ENCODE measurements around the gene MRPL34.

The MRPL34 gene

DNA sequence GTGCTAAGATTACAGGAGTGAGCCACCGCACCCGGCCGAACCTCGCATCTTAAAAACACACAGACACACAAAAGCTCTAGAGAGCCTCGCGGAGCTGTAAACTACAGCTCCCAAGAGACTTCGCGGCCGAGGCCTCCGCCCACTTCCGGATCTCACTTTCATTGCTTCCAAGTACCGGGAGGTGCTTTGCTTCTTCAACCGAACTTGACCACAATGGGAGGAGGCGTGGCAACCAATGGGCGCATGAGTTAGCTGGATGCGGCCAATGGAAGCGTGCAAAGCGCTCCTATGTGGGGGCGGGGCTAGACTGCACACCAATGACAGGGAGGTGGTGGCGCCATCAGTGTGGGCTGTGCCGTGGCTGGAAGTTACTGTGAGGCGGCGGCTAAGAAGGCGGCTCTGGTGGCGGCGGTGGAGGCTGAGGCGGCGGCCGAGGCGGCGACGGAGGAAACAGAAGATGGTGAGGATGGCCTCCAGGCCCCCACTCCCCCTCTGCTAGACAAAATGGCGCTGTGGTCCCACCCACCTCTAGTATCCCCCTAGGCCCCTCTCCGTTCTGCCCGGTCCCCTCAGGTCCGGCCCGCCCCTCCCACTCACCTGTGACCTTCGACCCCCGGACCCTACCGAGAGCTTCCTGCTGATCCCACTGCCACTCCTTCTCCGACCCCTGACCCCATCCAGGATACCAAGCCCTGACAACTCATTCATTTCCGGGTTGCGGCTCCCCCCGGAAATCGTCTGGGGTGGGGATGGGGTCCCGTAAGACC is 3.7 kb downstream of the MRPL34 start, which contains the start of gene DDA1:
TSS of gene DDA1 (plus strand) at position 366 of the 767 bp plus-strand sequence. CDS start at position 458, 92 bp downstream.
- DNase-seq (ENCODE audit: low read depth in 2 of 2), result peak; percentile 96 to 98

- no peak for DNase-seq (ENCODE audit: low read depth in 2 of 2)
Observed at GRCh38 chr19:17309965-17310461, 4.3 kb downstream of the MRPL34 start.

DNA sequence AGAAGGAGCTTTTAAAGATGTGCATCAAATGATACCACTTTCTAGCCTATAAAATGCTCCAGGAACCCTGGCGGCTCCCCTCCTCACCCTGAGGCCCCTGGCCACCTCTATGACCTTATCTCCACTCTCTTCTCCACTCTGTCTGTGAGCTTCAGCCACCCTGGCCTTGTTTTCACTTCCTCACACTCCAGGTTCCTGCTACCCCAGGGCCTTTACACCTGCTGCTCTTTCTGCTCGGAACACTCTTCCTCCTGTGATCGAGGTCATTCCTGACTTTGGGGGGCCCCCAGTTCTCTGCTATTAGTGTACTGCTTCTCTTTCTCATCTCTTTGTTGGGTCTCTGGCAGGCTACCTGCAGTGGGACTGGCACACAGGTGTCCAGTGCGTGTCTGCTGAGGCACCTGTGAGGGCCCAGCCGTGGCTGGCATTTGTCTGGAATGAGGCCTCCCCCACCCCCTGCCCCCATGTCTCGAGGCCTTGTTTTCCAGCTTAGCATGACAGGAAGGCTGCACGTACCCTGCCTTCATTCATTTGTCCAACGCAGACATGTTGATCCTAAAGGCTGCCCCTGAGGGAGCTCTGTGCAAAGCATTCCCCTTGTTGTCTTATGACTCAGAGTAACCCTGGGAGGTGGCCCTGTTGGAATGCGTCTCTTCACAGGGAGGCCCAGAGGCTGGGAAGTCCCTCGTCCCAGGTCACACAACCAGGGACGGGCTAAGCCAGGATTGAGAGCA is 6.0 kb downstream of the MRPL34 start:
- DNase-seq (ENCODE audit: low read depth in 2 of 2), result no peak

GRCh38 chr19:17312189-17313113 is 6.8 kb downstream of the MRPL34 start:
- no peak for DNase-seq (ENCODE audit: low read depth in 2 of 2)

GRCh38 chr19:17314007-17314593 is 8.4 kb downstream of the MRPL34 start:
- no peak for DNase-seq (ENCODE audit: low read depth in 2 of 2)

DNA sequence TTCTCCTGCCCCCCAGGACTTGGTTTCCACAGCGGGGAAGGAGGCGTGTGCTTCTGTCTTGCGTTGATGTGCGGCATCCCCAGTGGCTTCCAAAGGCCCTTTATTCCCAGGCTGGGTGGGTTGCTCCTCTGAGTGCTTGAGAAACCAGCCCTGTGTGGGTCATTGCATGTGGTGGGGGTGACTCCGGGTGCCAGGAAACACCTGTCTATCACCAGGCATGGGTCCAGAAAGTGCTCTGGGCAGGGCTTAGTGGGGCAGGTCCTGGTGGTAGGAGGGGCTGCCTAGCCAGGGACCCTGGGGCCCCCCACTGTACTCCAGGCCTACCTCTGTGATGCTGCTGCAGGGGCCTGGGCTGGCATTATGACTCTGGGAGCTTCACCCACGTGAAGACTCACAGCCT is 13.3 kb downstream of the MRPL34 start:
- DNase-seq (ENCODE audit: low read depth in 2 of 2), result no peak

- DNase-seq (ENCODE audit: low read depth in 2 of 2), result no peak
Observed at GRCh38 chr19:17319473-17320238, 14.0 kb downstream of the MRPL34 start.

- no peak for DNase-seq (ENCODE audit: low read depth in 2 of 2)
Observed at GRCh38 chr19:17320435-17320834, 14.8 kb downstream of the MRPL34 start.

DNA sequence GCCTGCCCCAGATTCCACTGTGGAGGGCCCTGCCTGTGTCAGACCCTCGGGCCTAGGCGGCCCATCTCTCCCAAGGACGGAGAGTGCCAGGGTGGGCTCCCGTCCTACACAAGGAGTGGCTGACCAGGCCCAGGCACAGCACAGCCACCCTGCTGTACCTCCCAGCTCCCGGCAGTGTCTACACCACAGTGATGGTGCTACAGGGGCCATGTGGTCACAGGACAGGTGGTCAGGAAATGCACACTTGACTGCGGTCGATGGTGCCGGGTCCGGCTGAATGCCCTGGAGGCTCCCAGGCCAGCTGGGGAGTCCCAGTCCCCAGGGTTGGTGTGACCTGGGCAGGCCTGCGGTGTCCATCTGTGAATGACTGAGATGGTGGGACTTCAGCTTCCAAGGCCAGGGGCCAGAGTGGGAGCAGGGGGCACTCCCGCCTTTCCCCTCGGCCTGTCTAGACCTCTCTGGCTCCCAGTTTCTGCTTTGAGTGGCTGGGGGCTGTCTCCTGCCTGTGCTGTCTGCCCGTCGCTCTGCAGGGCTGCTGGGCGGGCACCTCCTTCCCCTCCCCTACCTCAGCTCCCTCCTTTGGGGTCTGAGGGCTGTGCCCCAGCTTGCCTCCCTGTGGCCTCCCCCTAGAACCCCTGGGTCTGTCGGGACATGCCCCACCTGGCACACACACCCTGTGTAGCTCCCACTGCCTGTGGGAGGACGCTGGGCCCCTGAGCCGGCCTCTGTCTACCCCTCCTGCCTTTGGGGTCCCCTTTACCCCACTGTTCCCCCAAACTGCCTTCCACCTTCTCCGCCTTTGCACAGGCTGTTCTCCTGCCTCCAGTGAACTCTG is 16.2 kb downstream of the MRPL34 start:
- DNase-seq (ENCODE audit: low read depth in 2 of 2), result no peak

- no peak for DNase-seq (ENCODE audit: low read depth in 2 of 2)
Observed at GRCh38 chr19:17322854-17323253, 17.2 kb downstream of the MRPL34 start.

DNA sequence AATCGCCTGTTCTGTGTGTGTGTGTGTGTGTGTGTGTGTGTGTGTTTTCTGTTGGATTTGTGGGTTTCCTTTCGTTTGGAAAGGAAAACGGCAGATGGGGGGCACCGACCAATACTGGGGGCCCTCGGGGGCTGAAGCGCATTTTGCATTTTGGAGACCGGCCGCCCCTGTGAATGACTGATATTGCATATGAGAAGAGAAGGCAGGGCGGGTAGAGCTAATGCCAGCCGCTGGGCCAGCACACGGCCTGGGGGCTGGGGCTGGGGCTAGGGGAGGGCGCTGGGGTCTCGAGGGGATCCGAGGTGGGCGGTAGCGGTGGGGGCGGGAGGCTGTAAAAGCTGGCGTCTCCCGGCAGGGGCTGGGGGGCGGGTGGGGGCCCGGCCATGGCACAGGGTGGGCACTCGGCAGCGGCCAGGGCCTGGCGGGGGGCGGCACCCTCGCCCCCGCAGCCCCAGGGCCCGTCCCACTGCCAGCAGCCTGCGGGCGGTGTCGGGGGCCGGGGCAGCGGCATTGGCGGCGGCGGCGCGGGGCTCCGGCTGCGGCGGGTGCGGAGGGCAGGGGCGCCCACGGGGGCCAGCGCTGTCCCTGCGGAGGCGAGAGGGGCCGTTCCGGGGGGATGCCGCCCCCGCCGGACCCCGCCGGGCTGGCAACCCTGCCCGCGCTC is 17.8 kb downstream of the MRPL34 start:
- no peak for DNase-seq (ENCODE audit: low read depth in 2 of 2)

GRCh38 chr19:17323964-17324332 is 18.3 kb downstream of the MRPL34 start:
- DNase-seq (ENCODE audit: low read depth in 2 of 2), result no peak

DNA sequence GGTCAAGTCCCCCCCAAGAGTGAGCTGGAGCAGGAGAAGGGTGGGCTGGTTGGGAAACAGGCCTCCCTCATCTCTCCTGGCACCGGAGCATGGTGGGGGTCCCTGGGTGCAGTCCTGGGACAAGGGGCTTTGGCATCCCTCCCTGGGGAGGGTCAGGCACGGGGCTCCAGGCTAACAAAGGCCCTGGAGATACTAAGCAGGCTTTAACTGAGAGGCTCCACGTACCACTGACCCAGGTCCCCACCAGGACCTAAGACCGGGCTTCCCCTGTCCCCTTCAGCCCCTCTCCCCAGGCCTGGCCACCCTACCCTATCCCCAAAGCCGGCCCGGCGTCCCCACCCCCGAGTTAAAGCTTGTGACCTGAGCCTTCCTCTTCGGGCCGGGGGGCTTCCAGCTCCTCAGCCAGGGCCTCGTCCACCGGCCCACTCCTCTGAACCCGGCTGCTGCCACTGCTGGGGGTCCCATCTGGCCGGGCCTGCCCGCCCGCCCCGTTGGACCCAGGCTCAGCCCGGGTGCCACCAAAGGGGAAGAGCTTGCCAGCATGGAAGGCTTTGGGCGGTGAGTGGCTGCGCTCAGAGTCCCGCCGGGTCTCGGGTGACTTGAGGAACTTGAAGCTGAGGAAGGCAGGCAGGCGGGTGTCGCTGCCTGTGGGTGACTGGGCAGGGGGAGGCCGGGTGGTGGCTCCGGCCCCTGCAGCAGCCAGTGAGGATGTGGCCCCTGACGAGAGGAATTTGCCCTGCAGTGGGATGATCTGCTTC is 18.9 kb downstream of the MRPL34 start:
- no peak for DNase-seq (ENCODE audit: low read depth in 2 of 2)

- DNase-seq (ENCODE audit: low read depth in 2 of 2), result no peak
Observed at GRCh38 chr19:17325133-17325532, 19.5 kb downstream of the MRPL34 start.

DNA sequence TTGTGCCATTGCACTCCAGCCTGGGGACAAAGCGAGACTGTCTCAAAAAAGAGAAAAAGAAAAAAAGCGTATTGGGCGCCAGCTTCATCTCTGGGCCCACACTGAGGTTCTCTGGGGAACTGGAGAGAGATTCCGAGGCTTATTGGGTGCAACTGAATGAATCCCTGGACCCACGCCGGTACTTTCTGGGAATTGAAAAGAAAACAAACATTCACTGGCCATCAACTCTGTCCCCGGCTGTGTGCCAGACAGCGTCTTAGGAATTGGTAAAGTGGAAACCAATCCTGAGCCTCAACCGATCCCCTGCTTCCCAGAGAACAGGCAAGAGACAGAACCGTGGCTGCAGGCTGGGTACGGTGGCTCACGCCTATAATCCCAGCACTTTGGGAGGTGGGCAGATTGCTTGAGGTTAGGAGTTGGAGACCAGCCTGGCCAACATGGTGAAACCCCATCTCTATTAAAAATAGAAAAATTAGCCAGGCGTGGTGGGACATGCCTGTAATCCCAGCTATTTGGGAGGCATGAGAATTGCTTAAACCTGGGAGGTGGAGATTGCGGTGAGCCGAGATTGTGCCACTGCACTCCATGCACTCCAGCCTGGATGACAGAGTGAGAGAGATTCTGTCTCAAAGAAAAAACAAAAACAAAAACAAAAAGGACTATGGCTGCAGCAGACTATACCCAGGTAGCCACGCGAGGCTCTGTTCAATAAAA is 20.4 kb downstream of the MRPL34 start:
- DNase-seq (ENCODE audit: low read depth in 2 of 2), result no peak

GRCh38 chr19:17326595-17326966 is 20.9 kb downstream of the MRPL34 start:
- no peak for DNase-seq (ENCODE audit: low read depth in 2 of 2)

- DNase-seq (ENCODE audit: low read depth in 2 of 2), result no peak
Observed at GRCh38 chr19:17327068-17327653, 21.5 kb downstream of the MRPL34 start.
